GM06990 (cell line): Measurements from ENCODE around the gene CYS1.
"Not testable (repeated sequence)": the region's sequence is repeated elsewhere in the genome, so short reads cannot be mapped to it uniquely, and the experiment has no call there.

Source experiments
- DNase-seq: peaks from one replicate; pipeline ENCODE4 v3.0.0-alpha.2; 2011; ENCODE audit not compliant: insufficient read length; ENCODE audit errors: extremely low read depth
- H3K27me3 ChIP-seq: replicated peaks from 2 replicates; pipeline ENCODE4 v1.6.0; 2011; ENCODE audit warnings: low read length; ENCODE audit not compliant: control insufficient read depth, insufficient read depth
- H3K36me3 ChIP-seq: 2 replicates; pipeline ENCODE4 v1.5.1; 2011; ENCODE audit warnings: low read length; ENCODE audit not compliant: control insufficient read depth, insufficient read depth
- H3K4me3 ChIP-seq: replicated peaks from 2 replicates; pipeline ENCODE4 v1.5.1; 2011; ENCODE audit warnings: low read depth, mild to moderate bottlenecking, control low read depth, low read length
- CTCF ChIP-seq: IDR thresholded peaks from 2 replicates; pipeline ENCODE4 v1.5.1; 2011; ENCODE audit warnings: low read length, control low read depth, mild to moderate bottlenecking, inconsistent platforms; ENCODE audit not compliant: insufficient read depth, poor library complexity, severe bottlenecking

CYS1 gene

GRCh38 chr2:10016001-10016801 lies 64.0 kb downstream of the CYS1 start:
- no peak for TF ChIP-seq CTCF
- no peaks in the 10 kb centered on the region for H3K36me3 ChIP-seq
- DNase-seq, result no peak
- no peak overlapping the region for H3K4me3 ChIP-seq
- no peaks in the 10 kb centered on the region; the same call in 1 of the 2 replicates for H3K27me3 ChIP-seq

- H3K4me3 ChIP-seq, H3K27me3 ChIP-seq, DNase-seq, H3K36me3 ChIP-seq: not testable (repeated sequence)
Measured at GRCh38 chr2:10015376-10015989, 64.7 kb downstream of the CYS1 start.

GRCh38 chr2:10014418-10015190 lies 65.6 kb downstream of the CYS1 start:
- no peak overlapping the region for H3K4me3 ChIP-seq
- no peak for TF ChIP-seq CTCF
- no peaks in the 10 kb centered on the region for H3K36me3 ChIP-seq
- no peak for DNase-seq
- H3K27me3 ChIP-seq, result no peaks in the 10 kb centered on the region; the same call in 1 of the 2 replicates

- not testable (repeated sequence) for H3K27me3 ChIP-seq, H3K36me3 ChIP-seq, H3K4me3 ChIP-seq, DNase-seq
Measured at GRCh38 chr2:10013651-10014417, 66.4 kb downstream of the CYS1 start.

GRCh38 chr2:10012963-10013461 lies 67.2 kb downstream of the CYS1 start:
- no peak for DNase-seq
- TF ChIP-seq CTCF, result no peak
- H3K36me3 ChIP-seq, result no peaks in the 10 kb centered on the region
- H3K4me3 ChIP-seq, result no peak overlapping the region
- H3K27me3 ChIP-seq, result no peaks in the 10 kb centered on the region; the same call in 1 of the 2 replicates

GRCh38 chr2:10012366-10012962 lies 67.7 kb downstream of the CYS1 start:
- H3K36me3 ChIP-seq, DNase-seq, H3K27me3 ChIP-seq, H3K4me3 ChIP-seq: not testable (repeated sequence)

- not testable (repeated sequence) for H3K4me3 ChIP-seq, H3K27me3 ChIP-seq, H3K36me3 ChIP-seq, DNase-seq
Measured at GRCh38 chr2:10011606-10012325, 68.4 kb downstream of the CYS1 start.

- not testable (repeated sequence) for H3K36me3 ChIP-seq, H3K27me3 ChIP-seq, H3K4me3 ChIP-seq, DNase-seq
Measured at GRCh38 chr2:10010861-10011605, 69.2 kb downstream of the CYS1 start.
